ENCODE data around the gene CDH23.

DNA sequence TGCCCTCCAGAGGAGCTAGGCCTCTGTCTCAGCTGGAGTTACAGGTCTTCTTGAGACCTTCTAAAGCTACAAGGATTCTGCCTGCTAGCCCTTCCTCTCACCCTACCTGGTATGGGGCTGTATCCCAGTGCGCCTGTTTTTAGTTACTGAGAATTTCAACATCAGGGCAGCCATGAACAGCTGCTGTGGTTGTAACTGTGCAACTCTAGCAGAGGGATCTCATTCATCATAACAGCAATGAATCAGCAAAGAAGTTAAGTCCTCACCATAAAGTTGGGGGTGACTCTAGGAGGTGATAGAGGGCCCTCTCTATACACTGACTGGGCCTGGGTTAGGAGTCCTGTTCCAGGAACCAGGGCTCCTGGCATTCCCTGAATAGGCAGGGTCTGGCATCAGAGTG is 14.0 kb upstream of the CDH23 start:
- TF ChIP-seq EP300 (IDR thresholded peaks at IDR 0.05) (no peak), POLR2A (IDR thresholded peaks at IDR 0.05; ENCODE audit: low read length) (no peak)

All from A549 (cell line).